GM12878 (cell line): ENCODE results near the gene SLC6A3. TPM values are rescaled to one million over a fixed set of nuclear protein-coding genes. Genes with fewer than 3 reads are reported as not detected.

Experiments
- CBX5 ChIP-seq: sonication (generic); IDR thresholded peaks from 2 replicates; pipeline ENCODE4 v1.6.1; 2016; ENCODE audit warnings: low read depth, moderate library complexity, mild to moderate bottlenecking, inconsistent platforms
- E2F4 ChIP-seq: IDR thresholded peaks from 2 replicates; pipeline ENCODE4 v1.6.1; 2012; ENCODE audit warnings: low read depth, low read length, improper control_type of control experiment
- KLF5 ChIP-seq: fragments of 450-650 bp; IDR thresholded peaks from 2 replicates; pipeline ENCODE4 v1.6.1; 2014; ENCODE audit warnings: mild to moderate bottlenecking; ENCODE audit not compliant: partially characterized antibody
- PRDM15 ChIP-seq: fragments of 450-650 bp; formaldehyde crosslinking; IDR thresholded peaks from 2 replicates; pipeline ENCODE4 v1.4.0; 2020; ENCODE audit warnings: mild to moderate bottlenecking, moderate library complexity
- SMAD5 ChIP-seq: IDR thresholded peaks from 2 replicates; pipeline ENCODE4 v1.6.1; 2016; ENCODE audit warnings: antibody characterized with exemption, low read depth
- SMC3 ChIP-seq: IDR thresholded peaks from 2 replicates; pipeline ENCODE4 v1.6.1; 2011; ENCODE audit warnings: low read length, improper control_type of control experiment, borderline replicate concordance
- ZBTB40 ChIP-seq: fragments of 450-650 bp; IDR thresholded peaks from 2 replicates; pipeline ENCODE4 v1.6.1; 2016; ENCODE audit warnings: mild to moderate bottlenecking, moderate library complexity, borderline replicate concordance
- polyA plus RNA-seq, 11 experiments: library from polyadenylated mRNA; depleted of rRNA in 4 of 11; unstranded in 6 of 11; stranded (reverse) in 5 of 11; fragments of >200 nt; fragmentation: Nextera tagmentation in 4 of 11; fragmentation: Illumina TruSeq in 1 of 11; extraction: Ambion mirVana in 4 of 11; extraction: Trizol in 1 of 11; gene quantifications; 1 replicate in 1 of 11; 2 replicates in 10 of 11; pipeline versions ENCODE4 v1.2.1 to v1.2.3, GENCODE V29; 2011 to 2016; ENCODE audit warnings: inconsistent platforms in 2 of 11, missing spikeins in 2 of 11, low read depth in 1 of 11
- total RNA-seq, 4 experiments: library from RNA; depleted of rRNA in 3 of 4; stranded (reverse); fragments of >200 nt in 3 of 4; fragmentation: Illumina TruSeq in 1 of 4; extraction: Trizol in 1 of 4; gene quantifications; 2 replicates each; pipeline versions ENCODE4 v1.2.1 to v1.2.3, GENCODE V29; 2013 to 2021

Gene SLC6A3
- total and polyA plus RNA-seq, 10 of the 15 experiments (the other 5 are each of a cell fraction or from before 2014, with no cell fraction given): 0.01 TPM; not detected in 9

DNA sequence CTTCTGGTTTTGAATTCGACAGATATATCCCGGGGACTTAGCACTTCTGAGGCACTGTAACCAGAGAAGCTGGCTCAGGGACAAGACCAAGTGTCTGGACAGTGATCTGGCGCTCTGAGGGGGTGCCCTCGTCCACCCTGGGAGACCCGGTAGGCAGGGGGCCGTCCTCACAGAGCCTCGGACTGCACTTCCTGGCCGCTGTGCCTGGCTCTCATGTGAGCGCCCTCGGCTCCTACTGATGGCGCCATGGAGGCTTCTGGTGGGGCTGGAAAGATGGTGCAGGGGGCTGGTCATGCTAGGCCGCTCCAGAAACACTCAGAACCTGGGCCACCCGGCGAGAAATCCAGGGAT, 18.8 kb upstream of the SLC6A3 start (continued):
- TF ChIP-seq ZBTB40 (no peak), KLF5 (no peak), CBX5 (no peak), PRDM15 (CRISPR knock-in tag) (no peak), SMC3 (no peak), SMAD5 (no peak), E2F4 (no peak)
